SK-N-MC (cell line): ENCODE measurements around the gene PHLDB2.

Source experiments
- EZH2 ChIP-seq: fragments of 200-600 bp; sonication (generic); IDR thresholded peaks from one replicate; pipeline ENCODE4 v1.6.1; 2017; ENCODE audit warnings: antibody characterized with exemption
- FOXP2 ChIP-seq: optimal IDR thresholded peaks from 2 replicates; pipeline ENCODE3; 2011; ENCODE audit warnings: mild to moderate bottlenecking, moderate library complexity; ENCODE audit not compliant: insufficient read depth; ENCODE audit errors: extremely low read length, control extremely low read depth
- POLR2AphosphoS5 ChIP-seq: IDR thresholded peaks from 2 replicates; pipeline ENCODE4 v1.6.1; 2012; ENCODE audit warnings: mild to moderate bottlenecking, low read depth, low read length, borderline replicate concordance

DNA sequence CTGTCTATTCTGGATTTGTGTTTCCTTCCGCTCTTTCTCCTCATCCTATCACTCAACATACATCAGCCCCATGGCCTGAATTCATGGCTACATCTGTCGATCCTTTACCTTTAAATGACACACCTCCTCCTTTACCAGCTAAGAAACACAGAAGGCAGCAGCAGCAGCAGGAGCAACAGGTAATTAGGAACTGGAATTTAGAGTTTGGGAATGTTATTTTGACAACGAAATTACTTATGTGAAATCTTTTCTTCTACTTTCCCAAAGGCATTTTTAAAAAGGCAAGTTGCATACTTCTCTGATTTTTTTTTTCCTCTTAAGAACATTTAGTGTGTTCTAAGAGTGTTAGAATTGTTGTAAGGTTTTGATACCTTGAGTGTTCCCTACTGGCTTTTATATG lies 90.6 kb downstream of the PHLDB2 start:
- no peak for TF ChIP-seq EZH2
- TF ChIP-seq POLR2AphosphoS5 = no peak
- no peak for TF ChIP-seq FOXP2
